GM23338 (cell line): ENCODE measurements around the gene RNF13. TPM values are rescaled to one million over a fixed set of nuclear protein-coding genes. Genes with fewer than 3 reads are reported as not detected.

Experiments
- ATAC-seq: fragments of 200-7000 bp; cut with Tn5 transposase; 3 replicates; pipeline ENCODE4 v1.9.1; 2020
- DNase-seq: peaks from one replicate; pipeline ENCODE4 v3.0.0-alpha.2; 2015; ENCODE audit warnings: low spot score
- H2AFZ ChIP-seq: fragments of 200-600 bp; sonication (generic); 2 replicates; pipeline ENCODE4 v1.8.0; 2016; ENCODE audit warnings: antibody characterized with exemption, mild to moderate bottlenecking, moderate library complexity
- H3F3A ChIP-seq: fragments of 200-600 bp; sonication (generic); replicated peaks from 2 replicates; pipeline ENCODE4 v1.8.0; 2017; ENCODE audit warnings: antibody characterized with exemption, mixed run types, low read depth
- H3K27ac ChIP-seq: fragments of 200-600 bp; sonication (generic); 2 replicates; pipeline ENCODE4 v1.6.1; 2016; ENCODE audit warnings: low read depth
- H3K27me3 ChIP-seq: fragments of 200-600 bp; sonication (generic); 2 replicates; pipeline ENCODE4 v1.8.0; 2016; ENCODE audit warnings: mild to moderate bottlenecking, mixed run types, moderate library complexity; ENCODE audit not compliant: insufficient read depth
- H3K36me3 ChIP-seq: fragments of 200-600 bp; sonication (generic); 2 replicates; pipeline ENCODE4 v1.8.0; 2016; ENCODE audit warnings: mild to moderate bottlenecking; ENCODE audit not compliant: insufficient read depth
- H3K4me1 ChIP-seq: fragments of 200-600 bp; sonication (generic); 2 replicates; pipeline ENCODE4 v1.8.0; 2016; ENCODE audit warnings: mild to moderate bottlenecking, moderate library complexity; ENCODE audit not compliant: insufficient read depth
- H3K4me2 ChIP-seq: fragments of 200-600 bp; sonication (generic); 2 replicates; pipeline ENCODE4 v1.7.1; 2017; ENCODE audit warnings: mixed run types
- H3K4me3 ChIP-seq: fragments of 200-600 bp; sonication (generic); 2 replicates; pipeline ENCODE4 v1.6.1; 2016; ENCODE audit warnings: mixed run types
- H3K79me2 ChIP-seq: fragments of 200-600 bp; sonication (generic); replicated peaks from 2 replicates; pipeline ENCODE4 v1.8.0; 2017; ENCODE audit warnings: mild to moderate bottlenecking; ENCODE audit not compliant: insufficient read depth
- H3K9me2 ChIP-seq: fragments of 200-600 bp; sonication (generic); 2 replicates; pipeline ENCODE4 v1.8.0; 2017; ENCODE audit not compliant: insufficient read depth
- H4K20me1 ChIP-seq: fragments of 200-600 bp; sonication (generic); replicated peaks from 2 replicates; pipeline ENCODE4 v1.8.0; 2017; ENCODE audit warnings: mild to moderate bottlenecking; ENCODE audit not compliant: insufficient read depth
- H3K27ac Mint-ChIP-seq: 2 replicates; pipeline ENCODE4 v1.8.0; 2020; ENCODE audit warnings: inconsistent platforms, mild to moderate bottlenecking, moderate library complexity, mixed read lengths
- H3K27me3 Mint-ChIP-seq: 3 replicates; pipeline ENCODE4 v1.8.0; 2022; ENCODE audit warnings: low read depth, mild to moderate bottlenecking, moderate library complexity, mixed read lengths, inconsistent platforms; ENCODE audit not compliant: insufficient read depth, poor library complexity
- H3K36me3 Mint-ChIP-seq: 3 replicates; pipeline ENCODE4 v1.8.0; 2021; ENCODE audit warnings: low read depth, mild to moderate bottlenecking, inconsistent platforms, moderate library complexity, mixed read lengths
- H3K4me1 Mint-ChIP-seq: 3 replicates; pipeline ENCODE4 v1.8.0; 2020; ENCODE audit warnings: mild to moderate bottlenecking, inconsistent platforms, mixed read lengths
- H3K4me3 Mint-ChIP-seq: 3 replicates; pipeline ENCODE4 v1.8.0; 2021; ENCODE audit warnings: moderate library complexity, mild to moderate bottlenecking, inconsistent platforms, mixed read lengths
- H3K9me3 Mint-ChIP-seq: 3 replicates; pipeline ENCODE4 v1.8.0; 2020; ENCODE audit warnings: moderate library complexity, mild to moderate bottlenecking, inconsistent platforms, mixed read lengths
- CREB1 ChIP-seq: fragments of 250-450 bp; sonication (Bioruptor Pico); IDR thresholded peaks from 2 replicates; pipeline ENCODE4 v1.5.0; 2020; ENCODE audit warnings: low read depth, mild to moderate bottlenecking, moderate library complexity
- CTCF ChIP-seq, 2 experiments: fragments of 200-600 bp in 1 of 2; sonication (generic) in 1 of 2; conservative IDR thresholded peaks; 2 replicates each; pipeline versions ENCODE4 v1.5.1 to v1.6.1; 2016 to 2017; ENCODE audit warnings: antibody characterized with exemption in 2 of 2, low read depth in 2 of 2, mild to moderate bottlenecking in 2 of 2, moderate library complexity in 1 of 2
- EZH2 ChIP-seq: fragments of 200-600 bp; sonication (generic); IDR thresholded peaks from one replicate; pipeline ENCODE4 v1.8.0; 2017; ENCODE audit warnings: antibody characterized with exemption, mild to moderate bottlenecking, low read depth; ENCODE audit not compliant: unreplicated experiment
- EZH2phosphoT487 ChIP-seq: fragments of 200-600 bp; sonication (generic); IDR thresholded peaks from one replicate; pipeline ENCODE4 v1.8.1; 2018; ENCODE audit warnings: antibody characterized with exemption; ENCODE audit not compliant: unreplicated experiment
- JUNB ChIP-seq: IDR thresholded peaks from one replicate; pipeline ENCODE4 v1.6.1; 2016; ENCODE audit warnings: antibody characterized with exemption; ENCODE audit not compliant: unreplicated experiment
- NANOG ChIP-seq: IDR thresholded peaks from 2 replicates; pipeline ENCODE4 v1.6.1; 2016; ENCODE audit warnings: antibody characterized with exemption, borderline replicate concordance
- POLR2AphosphoS5 ChIP-seq: IDR thresholded peaks from 2 replicates; pipeline ENCODE4 v1.6.1; 2016; ENCODE audit warnings: antibody characterized with exemption, low read depth
- REST ChIP-seq: IDR thresholded peaks from one replicate; pipeline ENCODE4 v1.6.1; 2018; ENCODE audit warnings: antibody characterized with exemption; ENCODE audit not compliant: unreplicated experiment
- STAT1 ChIP-seq: IDR thresholded peaks from one replicate; pipeline ENCODE4 v1.6.1; 2016; ENCODE audit warnings: antibody characterized with exemption; ENCODE audit not compliant: unreplicated experiment
- ZNF114 ChIP-seq: fragments of 250-450 bp; sonication (Bioruptor Pico); IDR thresholded peaks from 2 replicates; pipeline ENCODE4 v1.5.0; 2020; ENCODE audit warnings: mild to moderate bottlenecking, moderate library complexity
- ZNF331 ChIP-seq: fragments of 250-450 bp; sonication (Bioruptor Pico); IDR thresholded peaks from 2 replicates; pipeline ENCODE4 v1.5.0; 2020; ENCODE audit warnings: low read depth, mild to moderate bottlenecking, moderate library complexity
- ZNF462 ChIP-seq: fragments of 250-450 bp; sonication (Bioruptor Pico); IDR thresholded peaks from 2 replicates; pipeline ENCODE4 v1.5.0; 2020; ENCODE audit warnings: mild to moderate bottlenecking, moderate library complexity
- polyA plus RNA-seq: library from polyadenylated mRNA; unstranded; fragments of >200 nt; fragmentation: Nextera tagmentation; extraction: Ambion mirVana; gene quantifications from 2 replicates; pipeline ENCODE4 v1.2.1, GENCODE V29; 2016
- total RNA-seq: library from RNA; depleted of rRNA; stranded (reverse); fragments of >200 nt; shearing (Covaris generic); gene quantifications from 2 replicates; pipeline ENCODE4 v1.2.3, GENCODE V29; 2014
- TF ChIP-seq, protein P1 (sequence below): IDR thresholded peaks from 2 replicates; pipeline ENCODE4 v1.6.1; 2016; ENCODE audit warnings: antibody characterized with exemption

Gene RNF13
- total and polyA plus RNA-seq, 2 experiments from 2014 or later = 46.3 to 101 TPM

DNA sequence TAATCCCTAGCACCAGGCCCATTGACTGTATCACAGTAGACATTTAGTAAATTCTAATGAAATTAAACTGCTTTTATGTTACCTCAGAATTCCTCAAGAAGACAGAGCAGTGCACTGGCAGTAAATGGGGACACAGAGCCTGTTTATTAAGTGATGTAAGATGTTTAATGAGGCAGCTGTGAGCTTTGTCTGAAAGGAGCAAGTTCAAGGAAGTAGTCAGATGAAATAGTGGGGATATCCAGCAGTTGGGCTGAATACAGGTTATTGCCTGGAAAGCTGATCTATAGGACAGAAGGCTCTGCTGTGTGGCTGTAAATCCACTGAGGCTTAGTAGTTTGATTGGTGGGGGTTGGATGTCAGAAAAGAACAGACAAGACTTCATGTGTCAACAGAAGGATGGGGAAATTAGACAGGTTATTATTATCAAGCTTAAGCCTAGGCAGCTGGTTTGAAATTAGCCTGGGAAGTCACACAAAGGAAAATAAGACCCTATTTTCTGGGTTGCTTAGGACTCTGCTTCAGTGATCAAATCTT lies 95.5 kb downstream of the RNF13 start:
- DNase-seq (no peak), ATAC-seq (no peak)
- Histone ChIP-seq H2AFZ (no peak overlapping the region), H3K4me2 (no peak overlapping the region), H3K27ac (no peak overlapping the region), H3K36me3 (no peaks in the 10 kb centered on the region), H3K9me2 (no peaks in the 10 kb centered on the region), H3K4me1 (no peaks in the 10 kb centered on the region), H4K20me1 (no peaks in the 10 kb centered on the region), H3K27me3 (no peaks in the 10 kb centered on the region), H3K4me3 (no peak overlapping the region), H3F3A (no peaks in the 10 kb centered on the region), H3K79me2 (no peaks in the 10 kb centered on the region)
- no peaks in the 10 kb centered on the region for H3K27me3 Mint-ChIP-seq
- TF ChIP-seq, protein P1, sequence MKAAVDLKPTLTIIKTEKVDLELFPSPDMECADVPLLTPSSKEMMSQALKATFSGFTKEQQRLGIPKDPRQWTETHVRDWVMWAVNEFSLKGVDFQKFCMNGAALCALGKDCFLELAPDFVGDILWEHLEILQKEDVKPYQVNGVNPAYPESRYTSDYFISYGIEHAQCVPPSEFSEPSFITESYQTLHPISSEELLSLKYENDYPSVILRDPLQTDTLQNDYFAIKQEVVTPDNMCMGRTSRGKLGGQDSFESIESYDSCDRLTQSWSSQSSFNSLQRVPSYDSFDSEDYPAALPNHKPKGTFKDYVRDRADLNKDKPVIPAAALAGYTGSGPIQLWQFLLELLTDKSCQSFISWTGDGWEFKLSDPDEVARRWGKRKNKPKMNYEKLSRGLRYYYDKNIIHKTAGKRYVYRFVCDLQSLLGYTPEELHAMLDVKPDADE = no peak
- TF ChIP-seq REST = no peak
- no peak for TF ChIP-seq CREB1
- no peak for TF ChIP-seq ZNF114 (CRISPR knock-in tag)
- no peak for TF ChIP-seq ZNF462
- TF ChIP-seq STAT1 = no peak
- no peak for TF ChIP-seq EZH2phosphoT487
- TF ChIP-seq JUNB = no peak
- TF ChIP-seq CTCF (conservative IDR thresholded peaks at IDR 0.05; ENCODE audit: low read depth in 2 of 2) = no peak
- TF ChIP-seq POLR2AphosphoS5 = no peak
- TF ChIP-seq EZH2 = no peak
- TF ChIP-seq NANOG = no peak
- TF ChIP-seq ZNF331 (CRISPR knock-in tag) = no peak
- H3K4me3 Mint-ChIP-seq = no peak overlapping the region
- H3K36me3 Mint-ChIP-seq = no peaks in the 10 kb centered on the region
- no peaks in the 10 kb centered on the region for H3K9me3 Mint-ChIP-seq
- peak overlapping the region; percentile 21; the same call in 1 of the 2 replicates for H3K27ac Mint-ChIP-seq
- H3K4me1 Mint-ChIP-seq = peaks cover 2% of the 10 kb centered on the region; the same call in 1 of the 3 replicates
